Heart left ventricle (tissue), 16 donors: ENCODE results near the gene RAB36. TPM values are rescaled to one million over a fixed set of nuclear protein-coding genes. Genes with fewer than 3 reads are reported as not detected.

Experiments used
- ATAC-seq, 4 donors: fragments of 200-7000 bp; cut with Tn5 transposase; one replicate each; pipeline ENCODE4 v1.9.1; 2020 to 2022; ENCODE audit warnings: moderate library complexity in 4 of 4, mild to moderate bottlenecking in 3 of 4, moderate number of reproducible peaks in 1 of 4
- DNase-seq, 5 donors: peaks; one replicate each; pipeline ENCODE4 v3.0.0-alpha.2; 2020
- H3K27ac ChIP-seq, 12 donors: fragments of 200-600 bp; sonication (generic) in 4 of 12; one replicate each; pipeline versions ENCODE4 v1.5.0 to v1.8.0; 2016 to 2022; ENCODE audit warnings: mild to moderate bottlenecking in 2 of 12
- H3K27me3 ChIP-seq, 9 donors: fragments of 200-600 bp; sonication (generic) in 2 of 9; one replicate each; pipeline versions ENCODE4 v1.5.1 to v1.8.0; 2016 to 2022; ENCODE audit warnings: mild to moderate bottlenecking in 3 of 9
- H3K36me3 ChIP-seq, 9 donors: fragments of 200-600 bp; sonication (generic) in 2 of 9; one replicate each; pipeline versions ENCODE4 v1.5.0 to v1.8.0; 2018 to 2022; ENCODE audit warnings: mild to moderate bottlenecking in 2 of 9
- H3K4me1 ChIP-seq, 12 donors: fragments of 200-600 bp; sonication (generic) in 4 of 12; one replicate each; pipeline versions ENCODE4 v1.5.0 to v1.8.0; 2016 to 2022; ENCODE audit warnings: mild to moderate bottlenecking in 3 of 12
- H3K4me3 ChIP-seq, 12 donors: fragments of 200-600 bp; sonication (generic) in 4 of 12; one replicate each; pipeline versions ENCODE4 v1.5.0 to v1.8.0; 2017 to 2022; ENCODE audit warnings: mild to moderate bottlenecking in 9 of 12, moderate library complexity in 4 of 12
- H3K9me3 ChIP-seq, 12 donors: fragments of 200-600 bp; sonication (generic) in 4 of 12; one replicate each; pipeline versions ENCODE4 v1.5.0 to v1.8.0; 2016 to 2022; ENCODE audit warnings: mild to moderate bottlenecking in 1 of 12
- POLR2A ChIP-seq, 2 donors: fragments of 450-650 bp; IDR thresholded peaks; one replicate each; pipeline ENCODE4 v1.6.1; 2017; ENCODE audit warnings: antibody characterized with exemption in 2 of 2, mild to moderate bottlenecking in 2 of 2, moderate library complexity in 2 of 2
- WGBS, 4 donors: extraction: QIAGEN DNeasy Blood & Tissue Kit in 2 of 4; methylation state at CpG; one replicate each; pipeline versions ENCODE4 v1.1.5 to v1.1.7; 2013 to 2018; 5-methylcytosine and 5-hydroxymethylcytosine counted together
- intact Hi-C, 10 donors: fragments of 100-400 bp; cut with DNase I; formaldehyde crosslinking; loops; one replicate each; pipeline versions ENCODE4 v1.11.1 to v1.14.2; 2022
- polyA plus RNA-seq, 2 donors: library from polyadenylated mRNA; stranded (reverse); fragments of 200-250 nt; gene quantifications; one replicate each; pipeline ENCODE4 v1.2.3, GENCODE V29; 2013
- total RNA-seq, 9 donors: library from RNA; depleted of rRNA in 2 of 9; stranded (reverse); fragments of >200 nt in 2 of 9; fragmentation: NEBNext Ultra II Directional in 3 of 9; extraction: Animal tissue kit (Norgen Biotek cat#: 25700) in 3 of 9; gene quantifications; one replicate each; pipeline versions ENCODE4 v1.1.0 to v1.2.4, GENCODE V29; 2016 to 2023
- TF ChIP-seq, protein P1 (sequence below), 12 donors: fragments of 200-600 bp; sonication (generic) in 4 of 12; IDR thresholded peaks; one replicate each; pipeline versions ENCODE4 v1.5.0 to v1.8.0; 2018 to 2022; ENCODE audit warnings: antibody characterized with exemption in 12 of 12, mild to moderate bottlenecking in 5 of 12
- donor health status: ischemic (EF 13 %, LVEDD 7.1; RV severe dilation, severe dysfunction).
- donor health status: healthy with polysubstance abuse.
- donor health status: DM: no; HTN: yes; CAD: no.
- donor health status: DM: no; HTN: no; CAD: no.
- donor health status: ischemic (EF 25% LVEDD 6.9; RV normal size, moderate dysfunction).
- donor health status: ischemic (EF 25% LVEDD 5.7; RV mildly dilated, moderate dysfunction).
- donor health status: healthy.
- donor health status: DM: yes; HTN: yes; CAD: no.
- donor health status: ischemic (EF 35%, LVEDD 5.7; RV mildly dilated, moderate dysfunction).
- donor health status: nonischemic (EF 11% LVEDD 7.7; RV severe dilation, severe dysfunction).
- donor health status: DM: yes; HTN: yes; CAD: no.
- donor health status: PGD.
- donor health status: ischemic (EF 29% LVEDD 5.4; RV normal size, mild dysfunction).
- donor health status: nonischemic (EF 23%, LVEDD 6.1; RV moderate dilation, normal function).

Gene RAB36
- total and polyA plus RNA-seq, 11 donors = 0.11 to 3.2 (median 0.54) TPM

DNA sequence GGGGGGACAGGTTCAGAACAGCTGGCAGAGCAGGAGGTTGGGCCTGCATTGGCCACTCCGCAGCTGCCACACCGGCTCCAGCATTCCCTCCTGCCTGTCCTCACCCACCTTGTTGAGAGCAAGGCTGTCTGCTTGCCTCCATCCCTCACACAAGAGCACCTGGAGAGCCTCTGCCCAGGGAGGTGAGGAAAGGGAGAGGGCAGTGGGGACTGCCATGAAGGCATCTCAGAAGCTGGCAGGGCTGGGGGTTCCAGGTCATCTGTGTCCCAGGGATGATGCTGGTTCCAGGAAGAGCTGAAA is 30.6 kb upstream of the RAB36 start:
- TF ChIP-seq POLR2A (IDR thresholded peaks at IDR 0.05) = no peak
- TF ChIP-seq, protein P1, sequence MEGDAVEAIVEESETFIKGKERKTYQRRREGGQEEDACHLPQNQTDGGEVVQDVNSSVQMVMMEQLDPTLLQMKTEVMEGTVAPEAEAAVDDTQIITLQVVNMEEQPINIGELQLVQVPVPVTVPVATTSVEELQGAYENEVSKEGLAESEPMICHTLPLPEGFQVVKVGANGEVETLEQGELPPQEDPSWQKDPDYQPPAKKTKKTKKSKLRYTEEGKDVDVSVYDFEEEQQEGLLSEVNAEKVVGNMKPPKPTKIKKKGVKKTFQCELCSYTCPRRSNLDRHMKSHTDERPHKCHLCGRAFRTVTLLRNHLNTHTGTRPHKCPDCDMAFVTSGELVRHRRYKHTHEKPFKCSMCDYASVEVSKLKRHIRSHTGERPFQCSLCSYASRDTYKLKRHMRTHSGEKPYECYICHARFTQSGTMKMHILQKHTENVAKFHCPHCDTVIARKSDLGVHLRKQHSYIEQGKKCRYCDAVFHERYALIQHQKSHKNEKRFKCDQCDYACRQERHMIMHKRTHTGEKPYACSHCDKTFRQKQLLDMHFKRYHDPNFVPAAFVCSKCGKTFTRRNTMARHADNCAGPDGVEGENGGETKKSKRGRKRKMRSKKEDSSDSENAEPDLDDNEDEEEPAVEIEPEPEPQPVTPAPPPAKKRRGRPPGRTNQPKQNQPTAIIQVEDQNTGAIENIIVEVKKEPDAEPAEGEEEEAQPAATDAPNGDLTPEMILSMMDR (IDR thresholded peaks at IDR 0.05) = no peak
- DNase-seq = no peak
- H3K27ac ChIP-seq = no peak overlapping the region
- no peaks in the 10 kb centered on the region for H3K27me3 ChIP-seq
- H3K4me1 ChIP-seq = peaks cover 0 to 21% (median 11%) of the 10 kb centered on the region in 12 donors
- no peaks in the 10 kb centered on the region for H3K36me3 ChIP-seq
- H3K9me3 ChIP-seq = no peaks in the 10 kb centered on the region
- WGBS, 4 donors = 92 to 100% (median 96%) methylated on average over 2 of the region's 2 CpGs
- no peak overlapping the region for H3K4me3 ChIP-seq
- intact Hi-C loops = loop anchor here in 1 of 10 donors (10.0 kb wide), 1 partner anchor 50 kb away; no protein-coding TSS in a partner anchor
- no peak for ATAC-seq

DNA sequence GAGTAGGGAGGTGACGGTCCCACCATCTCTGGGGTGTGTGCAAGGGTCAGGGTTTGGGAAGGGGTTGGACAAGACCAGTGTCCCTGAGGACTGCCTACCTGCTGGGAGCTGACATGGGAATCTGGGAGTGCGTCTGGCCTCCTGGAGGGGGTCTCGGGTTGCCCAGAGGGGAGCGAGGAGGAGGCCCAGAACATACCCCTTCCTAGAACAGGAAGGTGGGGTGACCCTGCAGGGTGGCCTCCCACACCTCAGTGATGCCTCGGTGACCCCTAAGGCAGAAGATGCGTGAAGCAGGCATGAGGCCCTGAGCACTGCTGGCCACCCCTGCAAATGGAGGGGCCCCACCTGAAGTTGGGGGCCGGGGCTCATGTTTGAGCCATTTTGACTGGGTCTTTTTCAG is 29.9 kb upstream of the RAB36 start:
- H3K27me3 ChIP-seq = no peaks in the 10 kb centered on the region
- H3K4me3 ChIP-seq = no peak overlapping the region
- WGBS, 4 donors = 89 to 98% (median 96%) methylated on average over 7 of the region's 7 CpGs
- no peaks in the 10 kb centered on the region for H3K36me3 ChIP-seq
- ATAC-seq (no peak), DNase-seq (no peak)
- TF ChIP-seq, protein P1 (IDR thresholded peaks at IDR 0.05) = no peak
- TF ChIP-seq POLR2A (IDR thresholded peaks at IDR 0.05) = no peak
- intact Hi-C loops = loop anchor here in 1 of 10 donors (10.0 kb wide), 1 partner anchor 51 kb away; no protein-coding TSS in a partner anchor
- H3K27ac ChIP-seq = no peak overlapping the region
- peaks cover 0 to 21% (median 11%) of the 10 kb centered on the region in 12 donors for H3K4me1 ChIP-seq
- H3K9me3 ChIP-seq = no peaks in the 10 kb centered on the region

DNA sequence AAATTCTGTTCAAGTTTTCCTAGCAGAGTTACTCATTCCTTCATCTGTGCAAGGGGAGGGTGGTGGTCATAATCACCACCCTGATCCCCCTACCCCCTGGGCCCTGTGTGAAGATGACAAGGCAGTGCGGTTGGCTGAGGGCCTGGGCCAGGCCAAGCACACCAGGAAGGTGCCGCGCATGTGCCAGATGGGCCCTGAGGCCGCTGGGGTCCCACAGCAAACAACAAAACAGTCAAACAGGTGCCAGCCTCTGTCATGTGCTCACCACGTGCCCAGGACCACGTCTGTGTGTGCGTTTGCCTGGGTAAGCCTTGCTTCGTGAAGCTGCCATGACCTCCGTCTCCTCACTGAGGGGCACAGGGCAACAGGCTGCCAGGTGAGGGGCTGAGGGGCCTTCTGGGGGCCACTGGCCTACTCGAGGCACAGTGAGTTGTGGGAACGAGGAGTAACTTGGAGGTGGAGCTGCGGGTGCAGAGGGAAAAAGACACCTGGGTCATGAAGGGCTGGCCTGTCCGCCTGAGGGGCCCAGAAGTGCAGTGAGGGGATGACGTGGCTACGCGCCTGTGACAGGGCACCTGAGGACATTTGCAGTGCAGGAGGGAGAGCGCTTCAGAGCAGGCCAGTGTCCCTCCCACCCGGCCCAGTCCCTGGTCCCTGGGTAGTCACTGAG is 29.3 kb upstream of the RAB36 start:
- H3K4me1 ChIP-seq = peaks cover 0 to 21% (median 11%) of the 10 kb centered on the region in 12 donors
- TF ChIP-seq POLR2A (IDR thresholded peaks at IDR 0.05) = no peak
- TF ChIP-seq, protein P1 (IDR thresholded peaks at IDR 0.05) = no peak
- no peak overlapping the region for H3K4me3 ChIP-seq
- 93 to 95% (median 94%) methylated on average over 17 to 18 of the region's 18 CpGs for WGBS, 4 donors
- intact Hi-C loops = loop anchor here in 1 of 10 donors (10.0 kb wide), 1 partner anchor 51 kb away; no protein-coding TSS in a partner anchor
- DNase-seq (no peak), ATAC-seq (no peak)
- H3K9me3 ChIP-seq = no peaks in the 10 kb centered on the region
- H3K27me3 ChIP-seq = no peaks in the 10 kb centered on the region
- H3K36me3 ChIP-seq = no peaks in the 10 kb centered on the region
- H3K27ac ChIP-seq = no peak overlapping the region

DNA sequence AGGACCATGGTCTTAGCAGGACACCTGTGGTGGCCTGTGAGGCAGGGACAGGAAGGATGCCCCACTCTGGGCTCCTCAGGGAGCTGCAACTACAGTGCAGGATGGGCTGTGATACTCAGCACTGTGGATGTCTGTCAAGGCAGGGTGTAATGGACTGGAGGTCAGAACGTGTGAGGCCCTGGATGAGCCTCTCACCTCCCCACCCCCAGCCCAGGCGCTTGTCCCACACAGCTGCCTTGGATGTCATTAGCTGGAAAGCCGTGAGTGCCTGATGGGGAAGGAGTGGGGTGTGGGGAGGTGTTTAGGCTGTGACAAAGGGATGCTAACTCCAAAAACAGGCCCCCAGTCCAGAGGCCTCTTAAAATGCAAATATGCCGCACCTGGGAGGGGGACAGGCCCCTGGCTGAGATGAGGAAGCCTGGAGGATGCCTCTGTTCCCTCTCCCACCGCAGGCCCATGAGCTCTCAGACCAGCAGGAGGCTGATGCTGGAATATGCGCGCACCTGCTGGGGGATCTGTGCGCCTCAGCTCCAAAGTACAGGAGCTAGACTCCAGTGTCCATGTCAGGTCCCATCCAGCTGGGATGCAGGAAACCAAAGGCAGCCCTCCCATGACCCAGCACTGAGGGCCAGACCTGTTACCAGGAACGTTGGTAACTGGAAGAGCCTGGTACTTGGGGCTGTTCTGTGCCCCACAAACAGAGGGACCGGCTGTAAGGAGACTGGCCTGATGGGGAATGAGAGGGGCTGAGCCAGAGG is 28.6 kb upstream of the RAB36 start:
- no peaks in the 10 kb centered on the region for H3K36me3 ChIP-seq
- intact Hi-C loops = loop anchor here in 1 of 10 donors (10.0 kb wide), 1 partner anchor 52 kb away; no protein-coding TSS in a partner anchor
- DNase-seq = no peak
- ATAC-seq = no peak
- no peaks in the 10 kb centered on the region for H3K9me3 ChIP-seq
- H3K27me3 ChIP-seq = no peaks in the 10 kb centered on the region
- no peak overlapping the region for H3K27ac ChIP-seq
- H3K4me3 ChIP-seq = no peak overlapping the region
- WGBS, 4 donors = 89 to 96% (median 91%) methylated on average over 5 to 10 of the region's 10 CpGs
- TF ChIP-seq, protein P1 (IDR thresholded peaks at IDR 0.05) = no peak
- no peak for TF ChIP-seq POLR2A (IDR thresholded peaks at IDR 0.05)
- H3K4me1 ChIP-seq = peaks cover 0 to 21% (median 11%) of the 10 kb centered on the region in 12 donors
